IMR-90 (cell line): ENCODE measurements around the gene HTRA2.

Source experiments
- MAZ ChIP-seq: IDR thresholded peaks from 2 replicates; pipeline ENCODE4 v1.6.1; 2012; ENCODE audit warnings: low read depth, mild to moderate bottlenecking, low read length, improper control_type of control experiment, moderate library complexity, borderline replicate concordance
- POLR2A ChIP-seq: IDR thresholded peaks from 2 replicates; pipeline ENCODE4 v1.6.1; 2012; ENCODE audit warnings: mild to moderate bottlenecking, low read depth, low read length
- TF ChIP-seq, protein P1 (sequence below): conservative IDR thresholded peaks from 2 replicates; pipeline ENCODE4 v1.5.1; 2012; ENCODE audit warnings: mild to moderate bottlenecking, low read depth, low read length, improper control_type of control experiment
- TF ChIP-seq, protein P2 (sequence below): fragments of 150-350 bp; IDR thresholded peaks from 2 replicates; pipeline ENCODE4 v1.6.1; 2017; ENCODE audit warnings: mild to moderate bottlenecking, antibody characterized with exemption, low read length, low read depth

DNA sequence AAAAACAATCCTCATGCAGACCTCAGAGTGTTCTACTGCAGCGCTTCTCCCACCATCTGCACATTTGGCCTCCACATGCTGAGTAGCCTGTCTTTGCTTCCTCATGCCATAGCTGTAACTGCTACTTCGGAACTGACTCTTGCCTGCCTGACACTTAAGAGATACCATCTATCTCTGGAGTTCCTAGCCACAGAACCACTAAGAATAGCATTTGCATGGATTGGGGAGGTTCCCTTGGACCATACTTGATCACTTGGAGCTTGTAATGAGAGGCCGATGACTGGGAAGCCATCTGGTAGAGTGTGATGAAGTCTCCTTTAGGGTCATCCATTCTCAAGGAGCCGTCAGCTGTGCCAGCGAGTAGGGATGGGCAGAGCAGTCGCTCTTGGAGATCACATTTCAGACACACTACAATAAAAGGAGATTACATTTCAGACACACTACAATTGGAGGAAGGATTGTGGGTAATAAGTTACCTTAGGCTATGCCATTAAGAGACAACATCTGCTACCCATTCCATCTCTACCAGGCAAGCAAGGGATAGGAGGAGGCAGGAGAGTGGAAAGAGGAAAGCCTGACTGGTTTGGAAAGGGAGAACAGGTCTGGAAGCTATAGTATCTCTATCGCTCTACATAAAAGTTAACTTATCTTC lies 46.6 kb downstream of the HTRA2 start:
- TF ChIP-seq, protein P1, sequence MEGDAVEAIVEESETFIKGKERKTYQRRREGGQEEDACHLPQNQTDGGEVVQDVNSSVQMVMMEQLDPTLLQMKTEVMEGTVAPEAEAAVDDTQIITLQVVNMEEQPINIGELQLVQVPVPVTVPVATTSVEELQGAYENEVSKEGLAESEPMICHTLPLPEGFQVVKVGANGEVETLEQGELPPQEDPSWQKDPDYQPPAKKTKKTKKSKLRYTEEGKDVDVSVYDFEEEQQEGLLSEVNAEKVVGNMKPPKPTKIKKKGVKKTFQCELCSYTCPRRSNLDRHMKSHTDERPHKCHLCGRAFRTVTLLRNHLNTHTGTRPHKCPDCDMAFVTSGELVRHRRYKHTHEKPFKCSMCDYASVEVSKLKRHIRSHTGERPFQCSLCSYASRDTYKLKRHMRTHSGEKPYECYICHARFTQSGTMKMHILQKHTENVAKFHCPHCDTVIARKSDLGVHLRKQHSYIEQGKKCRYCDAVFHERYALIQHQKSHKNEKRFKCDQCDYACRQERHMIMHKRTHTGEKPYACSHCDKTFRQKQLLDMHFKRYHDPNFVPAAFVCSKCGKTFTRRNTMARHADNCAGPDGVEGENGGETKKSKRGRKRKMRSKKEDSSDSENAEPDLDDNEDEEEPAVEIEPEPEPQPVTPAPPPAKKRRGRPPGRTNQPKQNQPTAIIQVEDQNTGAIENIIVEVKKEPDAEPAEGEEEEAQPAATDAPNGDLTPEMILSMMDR, result no peak
- TF ChIP-seq, protein P2, sequence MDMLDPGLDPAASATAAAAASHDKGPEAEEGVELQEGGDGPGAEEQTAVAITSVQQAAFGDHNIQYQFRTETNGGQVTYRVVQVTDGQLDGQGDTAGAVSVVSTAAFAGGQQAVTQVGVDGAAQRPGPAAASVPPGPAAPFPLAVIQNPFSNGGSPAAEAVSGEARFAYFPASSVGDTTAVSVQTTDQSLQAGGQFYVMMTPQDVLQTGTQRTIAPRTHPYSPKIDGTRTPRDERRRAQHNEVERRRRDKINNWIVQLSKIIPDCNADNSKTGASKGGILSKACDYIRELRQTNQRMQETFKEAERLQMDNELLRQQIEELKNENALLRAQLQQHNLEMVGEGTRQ, result no peak
- no peak; the same call in 1 of the 2 replicates for TF ChIP-seq MAZ
- TF ChIP-seq POLR2A, result no peak
